Pancreas (tissue), 10 donors: ENCODE results near the gene MRPL4. TPM values are rescaled to one million over a fixed set of nuclear protein-coding genes. Genes with fewer than 3 reads are reported as not detected.

Experiments used
- ATAC-seq, 4 donors: fragments of 200-7000 bp; cut with Tn5 transposase; one replicate each; pipeline versions ENCODE4 v1.8.0 to v1.9.1; 2020; ENCODE audit warnings: mild to moderate bottlenecking in 4 of 4, moderate library complexity in 4 of 4
- DNase-seq, 6 donors: peaks; one replicate each; pipeline ENCODE4 v3.0.0-alpha.2; 2020
- FAIRE-seq: peaks from 2 replicates; lab custom pipeline; 2012; peaks lifted over from hg19 to GRCh38; lab: Jason Lieb, UNC
- H3K27ac ChIP-seq, 4 donors: fragments of 200-600 bp; sonication (generic); 1 replicate in 3 of 4; 2 replicates in 1 of 4; pipeline versions ENCODE4 v1.5.0 to v1.8.0; 2020
- H3K27me3 ChIP-seq, 4 donors: fragments of 200-600 bp; one replicate each; pipeline ENCODE4 v1.8.0; 2021
- H3K36me3 ChIP-seq, 3 donors: fragments of 200-600 bp; sonication (generic) in 1 of 3; one replicate each; pipeline versions ENCODE4 v1.5.0 to v1.8.0; 2020 to 2021
- H3K4me1 ChIP-seq, 3 donors: fragments of 200-600 bp; one replicate each; pipeline ENCODE4 v1.8.0; 2021
- H3K4me3 ChIP-seq, 4 donors: fragments of 200-600 bp; sonication (generic) in 2 of 4; one replicate each; pipeline versions ENCODE4 v1.5.0 to v1.8.0; 2020 to 2021
- H3K9me3 ChIP-seq, 4 donors: fragments of 200-600 bp; one replicate each; pipeline ENCODE4 v1.8.0; 2021
- CTCF ChIP-seq, 4 donors: fragments of 200-600 bp; sonication (generic) in 3 of 4; IDR thresholded peaks; one replicate each; pipeline versions ENCODE4 v1.5.0 to v1.8.0; 2021; ENCODE audit warnings: antibody characterized with exemption in 4 of 4
- WGBS, 2 donors: extraction: QIAGEN DNeasy Blood & Tissue Kit; methylation state at CpG; one replicate each; pipeline ENCODE4 v1.1.7; 2013; 5-methylcytosine and 5-hydroxymethylcytosine counted together
- intact Hi-C, 3 donors: fragments of 100-400 bp; cut with DNase I; formaldehyde crosslinking; loops; one replicate each; pipeline versions ENCODE4 v1.11.1 to v1.14.2; 2022
- polyA plus RNA-seq, 2 donors: library from polyadenylated mRNA; stranded (reverse); fragments of 200-250 nt; gene quantifications; one replicate each; pipeline ENCODE4 v1.2.3, GENCODE V29; 2013
- total RNA-seq, 6 donors: library from RNA; stranded (reverse); fragmentation: NEBNext Ultra II Directional in 4 of 6; extraction: Animal tissue kit (Norgen Biotek cat#: 25700) in 4 of 6; gene quantifications; one replicate each; pipeline versions ENCODE4 v1.2.1 to v1.2.4, GENCODE V29; 2021 to 2023
- donor health status: healthy with polysubstance abuse.
- donor health status: DM: no; HTN: no; CAD: no; lungs with moderate emphysema.
- donor health status: DM: no; HTN: no; CAD: no.
- donor health status: control.
- donor health status: control.
- donor health status: Bipolar disorder and iron deficiency.
- donor health status: DM: yes; HTN: yes; CAD: no.
- donor health status: DM: no; HTN: no; CAD: no.
- donor health status: DM: no; HTN: no; CAD: no.
- donor health status: DM: yes; HTN: yes; CAD: no.

The MRPL4 gene
- total and polyA plus RNA-seq, 8 donors = 9.9 to 34.4 (median 16.3) TPM

GRCh38 chr19:10270616-10271394 lies 18.8 kb downstream of the MRPL4 start, which contains the start of gene ICAM1:
ICAM1 (plus strand) TSS chr19:10271120; CDS start chr19:10271160, 40 bp downstream.
- no peak for TF ChIP-seq CTCF (IDR thresholded peaks at IDR 0.05)
- Histone ChIP-seq H3K36me3 (no peaks in the 10 kb centered on the region), H3K9me3 (no peaks in the 10 kb centered on the region), H3K27me3 (no peaks in the 10 kb centered on the region), H3K27ac (peak within 1 kb of the TSS; percentile 31 to 86 (median 57)), H3K4me3 (peak within 1 kb of the TSS; percentile 4 to 52 (median 24)), H3K4me1 (peaks cover 0 to 10% (median 6%) of the 10 kb centered on the region in 3 donors)
- FAIRE-seq = no peak
- peak; percentile 55 to 82 (median 67) for DNase-seq
- peak; percentile 33 to 80 (median 69) for ATAC-seq
- 4 to 6% methylated on average over 49 to 51 of the region's 51 CpGs for WGBS, 2 donors
- intact Hi-C loops = loop anchor here in 2 of 3 donors (5.0 to 10.0 kb wide), 2 partner anchors 116 to 124 kb away; no protein-coding TSS in a partner anchor

- DNase-seq = peak in 1 of 6 donors; percentile 40
- Histone ChIP-seq H3K36me3 (no peaks in the 10 kb centered on the region), H3K27me3 (no peaks in the 10 kb centered on the region), H3K4me1 (peaks cover 0 to 10% (median 6%) of the 10 kb centered on the region in 3 donors), H3K4me3 (peak overlapping the region; percentile 4 to 52 (median 24)), H3K9me3 (no peaks in the 10 kb centered on the region), H3K27ac (peak overlapping the region in 2 of 4 donors; percentile 83 to 86)
- no peak for FAIRE-seq
- no peak for TF ChIP-seq CTCF (IDR thresholded peaks at IDR 0.05)
- 39% methylated on average over 12 of the region's 12 CpGs for WGBS, 2 donors
- ATAC-seq = peak in 2 of 4 donors; percentile 4 to 32
- intact Hi-C loops = loop anchor here in 2 of 3 donors (5.0 to 10.0 kb wide), 2 partner anchors 116 to 123 kb away; no protein-coding TSS in a partner anchor
Observed at GRCh38 chr19:10271543-10272086, 19.6 kb downstream of the MRPL4 start.

- WGBS, 2 donors = 59 to 72% methylated on average over 10 of the region's 10 CpGs
- TF ChIP-seq CTCF (IDR thresholded peaks at IDR 0.05) = no peak
- no peak overlapping the region for H3K4me3 ChIP-seq
- DNase-seq = no peak
- no peak for ATAC-seq
- no peaks in the 10 kb centered on the region for H3K27me3 ChIP-seq
- FAIRE-seq = no peak
- no peak overlapping the region for H3K27ac ChIP-seq
- intact Hi-C loops = loop anchor here in 2 of 3 donors (5.0 to 10.0 kb wide), 2 partner anchors 113 to 120 kb away; no protein-coding TSS in a partner anchor
- H3K36me3 ChIP-seq = no peaks in the 10 kb centered on the region
- no peaks in the 10 kb centered on the region for H3K9me3 ChIP-seq
- peaks cover 0 to 9% (median 6%) of the 10 kb centered on the region in 3 donors for H3K4me1 ChIP-seq
Observed at GRCh38 chr19:10274589-10274988, 22.6 kb downstream of the MRPL4 start.

- ATAC-seq = no peak
- no peak for DNase-seq
- Histone ChIP-seq H3K27ac (no peak overlapping the region), H3K4me3 (no peak overlapping the region), H3K4me1 (no peaks in the 10 kb centered on the region), H3K36me3 (no peaks in the 10 kb centered on the region), H3K9me3 (no peaks in the 10 kb centered on the region), H3K27me3 (no peaks in the 10 kb centered on the region)
- TF ChIP-seq CTCF (IDR thresholded peaks at IDR 0.05) = no peak
- intact Hi-C loops = loop anchor here in 1 of 3 donors (10.0 kb wide), 1 partner anchor 117 kb away; no protein-coding TSS in a partner anchor
- 65 to 70% methylated on average over 9 of the region's 9 CpGs for WGBS, 2 donors
- FAIRE-seq = no peak
Observed at GRCh38 chr19:10277795-10278589, 26.0 kb downstream of the MRPL4 start.
